Right atrium auricular region (tissue), 2 donors: Measurements from ENCODE around the gene PLXNB2. TPM values are rescaled to one million over a fixed set of nuclear protein-coding genes. Genes with fewer than 3 reads are reported as not detected.
A peak's percentile ranks its signal among the peaks of the same experiment; 100 is the strongest.

Experiments
- DNase-seq: peaks from one replicate; pipeline ENCODE4 v3.0.0-alpha.2; 2019; ENCODE audit warnings: low spot score
- H3K27ac ChIP-seq, 2 donors: fragments of 200-600 bp; sonication (generic); 1 replicate in 1 of 2; 2 replicates in 1 of 2; pipeline ENCODE4 v1.5.1; 2016 to 2019
- H3K27me3 ChIP-seq, 2 donors: fragments of 200-600 bp; sonication (generic); one replicate each; pipeline versions ENCODE4 v1.5.1 to v1.6.0; 2017 to 2019
- H3K36me3 ChIP-seq: fragments of 200-600 bp; sonication (generic); one replicate; pipeline ENCODE4 v1.5.1; 2016
- H3K4me1 ChIP-seq, 2 donors: fragments of 200-600 bp; sonication (generic); one replicate each; pipeline versions ENCODE4 v1.5.1 to v1.6.0; 2017 to 2019
- H3K4me3 ChIP-seq, 2 donors: fragments of 200-600 bp; sonication (generic); 1 replicate in 1 of 2; 2 replicates in 1 of 2; pipeline ENCODE4 v1.5.1; 2017 to 2019; ENCODE audit warnings: mild to moderate bottlenecking in 1 of 2, moderate library complexity in 1 of 2
- H3K9me3 ChIP-seq, 2 donors: fragments of 200-600 bp; sonication (generic); one replicate each; pipeline ENCODE4 v1.5.1; 2019
- CTCF ChIP-seq, 2 donors: fragments of 200-600 bp; sonication (generic); IDR thresholded peaks; one replicate each; pipeline ENCODE4 v1.5.1; 2019; ENCODE audit warnings: antibody characterized with exemption in 2 of 2
- total RNA-seq, 2 donors: library from RNA; depleted of rRNA; stranded (reverse); fragments of >200 nt; gene quantifications; one replicate each; pipeline ENCODE4 v1.1.0, GENCODE V29; 2016

PLXNB2 gene
- total RNA-seq, 2 donors from 2014 or later, result 60.3 to 92.8 TPM

GRCh38 chr22:50307890-50308596 is 597 bp upstream of the PLXNB2 start:
- Histone ChIP-seq H3K4me3 (peak overlapping the region in 1 of 2 donors; percentile 24), H3K27me3 (no peaks in the 10 kb centered on the region), H3K27ac (peak overlapping the region; percentile 79 to 91), H3K4me1 (peaks cover 0 to 59% of the 10 kb centered on the region in 2 donors), H3K9me3 (no peaks in the 10 kb centered on the region), H3K36me3 (no peaks in the 10 kb centered on the region)
- TF ChIP-seq CTCF (IDR thresholded peaks at IDR 0.05), result no peak
- no peak for DNase-seq

- Histone ChIP-seq H3K27me3 (no peaks in the 10 kb centered on the region), H3K4me3 (peak overlapping the region; percentile 87 to 91), H3K36me3 (no peaks in the 10 kb centered on the region), H3K4me1 (peaks cover 0 to 79% of the 10 kb centered on the region in 2 donors), H3K27ac (peak overlapping the region; percentile 91 to 93), H3K9me3 (no peaks in the 10 kb centered on the region)
- no peak for TF ChIP-seq CTCF (IDR thresholded peaks at IDR 0.05)
- DNase-seq, result peak; percentile 88
These were observed 1.4 kb downstream of the PLXNB2 start for GRCh38 chr22:50305923-50306566.

- no peaks in the 10 kb centered on the region for H3K36me3 ChIP-seq
- H3K9me3 ChIP-seq, result no peaks in the 10 kb centered on the region
- peak overlapping the region; percentile 87 to 91 for H3K4me3 ChIP-seq
- peaks cover 0 to 85% of the 10 kb centered on the region in 2 donors for H3K4me1 ChIP-seq
- DNase-seq, result no peak
- no peak for TF ChIP-seq CTCF (IDR thresholded peaks at IDR 0.05)
- H3K27ac ChIP-seq, result peak overlapping the region; percentile 91 to 93
- no peaks in the 10 kb centered on the region for H3K27me3 ChIP-seq
These were observed 2.0 kb downstream of the PLXNB2 start for GRCh38 chr22:50305393-50305922.

GRCh38 chr22:50304528-50305392 is 2.7 kb downstream of the PLXNB2 start:
- Histone ChIP-seq H3K4me1 (peaks cover 0 to 92% of the 10 kb centered on the region in 2 donors), H3K27ac (peak overlapping the region; percentile 91 to 93), H3K27me3 (no peaks in the 10 kb centered on the region), H3K9me3 (no peaks in the 10 kb centered on the region), H3K4me3 (peak overlapping the region in 1 of 2 donors; percentile 87), H3K36me3 (no peaks in the 10 kb centered on the region)
- TF ChIP-seq CTCF (IDR thresholded peaks at IDR 0.05), result no peak
- DNase-seq, result no peak

- H3K27ac ChIP-seq, result peak overlapping the region; percentile 91 to 93
- H3K36me3 ChIP-seq, result no peaks in the 10 kb centered on the region
- H3K4me3 ChIP-seq, result peak overlapping the region in 1 of 2 donors; percentile 13
- H3K4me1 ChIP-seq, result peaks cover 0 to 92% of the 10 kb centered on the region in 2 donors
- H3K27me3 ChIP-seq, result no peaks in the 10 kb centered on the region
- peak in 1 of 2 donors; percentile 19 for TF ChIP-seq CTCF (IDR thresholded peaks at IDR 0.05)
- H3K9me3 ChIP-seq, result no peaks in the 10 kb centered on the region
- DNase-seq, result no peak
These were observed 3.5 kb downstream of the PLXNB2 start for GRCh38 chr22:50303848-50304527.
